ENCODE data around the gene NEU1. TPM values are rescaled to one million over a fixed set of nuclear protein-coding genes. Genes with fewer than 3 reads are reported as not detected.

Gene NEU1
- polyA plus RNA-seq, 2 of the 4 experiments (the other 2 are of a cell fraction), result 15.8 to 19.2 TPM

DNA sequence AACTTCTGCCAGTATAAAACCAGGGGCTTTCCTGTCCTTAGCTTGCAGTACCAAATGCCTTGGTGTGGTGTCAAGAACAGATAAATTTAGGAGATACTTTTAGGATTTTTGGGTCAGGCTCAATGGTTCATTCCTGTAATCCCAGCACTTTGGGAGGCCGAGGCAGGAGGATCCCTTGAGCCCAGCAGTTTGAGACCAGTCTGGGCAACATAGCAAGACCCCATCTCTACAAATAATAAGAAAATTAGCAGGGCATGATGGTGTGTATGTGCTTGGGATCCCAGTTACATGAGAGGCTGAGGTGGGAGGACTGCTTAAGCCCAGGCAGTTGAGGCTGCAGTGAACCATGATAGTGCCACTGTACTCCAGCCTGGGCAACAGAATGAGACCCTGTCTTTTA is 42.4 kb upstream of the NEU1 start:
- TF ChIP-seq MAZ (IDR thresholded peaks at IDR 0.05; ENCODE audit: borderline replicate concordance, low read depth, low read length) (no peak), NPAS2 (CRISPR knock-in tag; IDR thresholded peaks at IDR 0.05; ENCODE audit: borderline replicate concordance) (no peak), RFX5 (IDR thresholded peaks at IDR 0.05) (no peak), SREBF2 (IDR thresholded peaks at IDR 0.05) (no peak), ZSCAN20 (CRISPR knock-in tag; IDR thresholded peaks at IDR 0.05) (no peak), KDM1A (IDR thresholded peaks at IDR 0.05; ENCODE audit: low read depth) (no peak), JUN (IDR thresholded peaks at IDR 0.05) (no peak), HEYL (CRISPR knock-in tag; IDR thresholded peaks at IDR 0.05) (no peak), HDAC2 (IDR thresholded peaks at IDR 0.05) (no peak), RAD21 (conservative IDR thresholded peaks at IDR 0.05 in 1 of 2, IDR thresholded peaks at IDR 0.05 in 1 of 2) (no peak), PHF8 (IDR thresholded peaks at IDR 0.05; ENCODE audit: borderline replicate concordance, low read depth) (no peak), RNF2 (IDR thresholded peaks at IDR 0.05; ENCODE audit: borderline replicate concordance, low read depth) (no peak), SMC3 (IDR thresholded peaks at IDR 0.05) (no peak), HOXB5 (CRISPR knock-in tag; IDR thresholded peaks at IDR 0.05) (no peak)
- POLR2A ChIA-PET, result no interaction called here
- FAIRE-seq (no peak), DNase-seq (ENCODE audit: low read depth in 1 of 2, low spot score in 1 of 2) (no peak), ATAC-seq (no peak)
- H3K4me3 ChIP-seq, result no peak overlapping the region
- H3K4me1 ChIP-seq, result peaks cover 22% of the 10 kb centered on the region
- H3K9me3 ChIP-seq, result no peaks in the 10 kb centered on the region
- H3K27ac ChIP-seq, result no peak overlapping the region
- CTCF ChIA-PET, result interaction anchor here (0.9 to 3.5 kb wide), 2 partner anchors 16 to 47 kb away, joined by 4 to 26 read pairs; no protein-coding TSS in a partner anchor
- WGBS (ENCODE audit: missing lambda C conversion rate), result 80% methylated on average over 1 of the region's 1 CpG
- no peak overlapping the region for H3K4me2 ChIP-seq

DNA sequence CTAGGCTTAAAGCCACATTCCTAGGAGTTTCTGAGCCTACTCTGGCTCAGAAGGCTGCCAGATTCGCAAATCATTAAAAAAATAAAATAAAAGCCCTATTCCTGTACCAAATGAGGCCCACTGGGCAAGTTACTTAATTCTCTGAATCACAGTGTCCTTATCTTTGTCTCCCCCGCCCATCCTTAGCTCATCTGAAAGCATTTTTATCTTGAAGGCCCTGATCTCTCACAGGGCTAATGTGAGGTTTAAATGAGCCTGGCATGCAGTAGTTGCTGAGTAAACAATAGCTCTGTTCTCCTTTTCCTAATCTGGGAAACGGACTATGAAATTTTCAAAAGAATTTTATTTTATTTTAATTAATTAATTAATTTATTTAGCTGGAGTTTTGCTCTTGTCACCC is 41.3 kb upstream of the NEU1 start:
- FAIRE-seq (no peak), ATAC-seq (no peak), DNase-seq (ENCODE audit: low read depth in 1 of 2, low spot score in 1 of 2) (no peak)
- ChIA-PET POLR2A (no interaction called here), CTCF (interaction anchor here (0.5 to 3.5 kb wide), 3 partner anchors 19 to 414 kb away, joined by 3 to 26 read pairs (median 4); no protein-coding TSS in a partner anchor)
- H3K27ac ChIP-seq, result no peak overlapping the region
- no peak overlapping the region for H3K4me3 ChIP-seq
- H3K9me3 ChIP-seq, result no peaks in the 10 kb centered on the region
- 79% methylated on average over 3 of the region's 3 CpGs for WGBS (ENCODE audit: missing lambda C conversion rate)
- TF ChIP-seq ESRRA (IDR thresholded peaks at IDR 0.05; ENCODE audit: borderline replicate concordance, low read length) (no peak), HOXB13 (CRISPR knock-in tag; IDR thresholded peaks at IDR 0.05; ENCODE audit: low read depth) (no peak), HDAC2 (IDR thresholded peaks at IDR 0.05) (no peak), KDM5A (IDR thresholded peaks at IDR 0.05) (no peak), HOXB5 (CRISPR knock-in tag; IDR thresholded peaks at IDR 0.05) (no peak), ZC3H11A (IDR thresholded peaks at IDR 0.05) (no peak), MAZ (IDR thresholded peaks at IDR 0.05; ENCODE audit: borderline replicate concordance, low read depth, low read length) (no peak), FOSB (CRISPR knock-in tag; IDR thresholded peaks at IDR 0.05) (no peak), RFX5 (IDR thresholded peaks at IDR 0.05) (no peak), ZSCAN20 (CRISPR knock-in tag; IDR thresholded peaks at IDR 0.05) (no peak), RCOR1 (IDR thresholded peaks at IDR 0.05; ENCODE audit: low read depth, low read length) (no peak), JUN (IDR thresholded peaks at IDR 0.05) (no peak), KDM1A (IDR thresholded peaks at IDR 0.05; ENCODE audit: low read depth) (no peak)
- TF ChIP-seq, protein P1, sequence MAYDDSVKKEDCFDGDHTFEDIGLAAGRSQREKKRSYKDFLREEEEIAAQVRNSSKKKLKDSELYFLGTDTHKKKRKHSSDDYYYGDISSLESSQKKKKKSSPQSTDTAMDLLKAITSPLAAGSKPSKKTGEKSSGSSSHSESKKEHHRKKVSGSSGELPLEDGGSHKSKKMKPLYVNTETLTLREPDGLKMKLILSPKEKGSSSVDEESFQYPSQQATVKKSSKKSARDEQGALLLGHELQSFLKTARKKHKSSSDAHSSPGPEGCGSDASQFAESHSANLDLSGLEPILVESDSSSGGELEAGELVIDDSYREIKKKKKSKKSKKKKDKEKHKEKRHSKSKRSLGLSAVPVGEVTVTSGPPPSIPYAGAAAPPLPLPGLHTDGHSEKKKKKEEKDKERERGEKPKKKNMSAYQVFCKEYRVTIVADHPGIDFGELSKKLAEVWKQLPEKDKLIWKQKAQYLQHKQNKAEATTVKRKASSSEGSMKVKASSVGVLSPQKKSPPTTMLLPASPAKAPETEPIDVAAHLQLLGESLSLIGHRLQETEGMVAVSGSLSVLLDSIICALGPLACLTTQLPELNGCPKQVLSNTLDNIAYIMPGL (CRISPR knock-in tag; IDR thresholded peaks at IDR 0.05; ENCODE audit: borderline replicate concordance), result no peak
- TF ChIP-seq, protein P2, sequence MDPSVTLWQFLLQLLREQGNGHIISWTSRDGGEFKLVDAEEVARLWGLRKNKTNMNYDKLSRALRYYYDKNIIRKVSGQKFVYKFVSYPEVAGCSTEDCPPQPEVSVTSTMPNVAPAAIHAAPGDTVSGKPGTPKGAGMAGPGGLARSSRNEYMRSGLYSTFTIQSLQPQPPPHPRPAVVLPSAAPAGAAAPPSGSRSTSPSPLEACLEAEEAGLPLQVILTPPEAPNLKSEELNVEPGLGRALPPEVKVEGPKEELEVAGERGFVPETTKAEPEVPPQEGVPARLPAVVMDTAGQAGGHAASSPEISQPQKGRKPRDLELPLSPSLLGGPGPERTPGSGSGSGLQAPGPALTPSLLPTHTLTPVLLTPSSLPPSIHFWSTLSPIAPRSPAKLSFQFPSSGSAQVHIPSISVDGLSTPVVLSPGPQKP (IDR thresholded peaks at IDR 0.05; ENCODE audit: low read depth, low read length), result no peak
- H3K4me2 ChIP-seq, result no peak overlapping the region
- peaks cover 21% of the 10 kb centered on the region for H3K4me1 ChIP-seq

All from A549 (cell line).